ENCODE data around the gene PCDHB3. TPM values are rescaled to one million over a fixed set of nuclear protein-coding genes. Genes with fewer than 3 reads are reported as not detected.
"Not testable (repeated sequence)": the region's sequence is repeated elsewhere in the genome, so short reads cannot be mapped to it uniquely, and the experiment has no call there.

PCDHB3 gene
- total and polyA plus RNA-seq, 11 donors, result 0.27 to 2.9 (median 1.1) TPM

DNA sequence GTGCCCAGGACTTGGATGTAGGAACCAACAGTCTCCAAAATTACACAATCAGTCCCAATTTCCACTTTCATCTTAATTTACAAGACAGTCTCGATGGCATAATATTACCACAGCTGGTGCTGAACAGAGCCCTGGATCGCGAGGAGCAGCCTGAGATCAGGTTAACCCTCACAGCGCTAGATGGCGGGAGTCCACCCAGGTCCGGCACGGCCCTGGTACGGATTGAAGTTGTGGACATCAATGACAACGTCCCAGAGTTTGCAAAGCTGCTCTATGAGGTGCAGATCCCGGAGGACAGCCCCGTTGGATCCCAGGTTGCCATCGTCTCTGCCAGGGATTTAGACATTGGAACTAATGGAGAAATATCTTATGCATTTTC is 5.0 kb upstream of the PCDHB3 start:
- peaks cover 0 to 76% (median 13%) of the 10 kb centered on the region in 12 donors for H3K9me3 ChIP-seq
- no peaks in the 10 kb centered on the region for H3K36me3 ChIP-seq
- peak overlapping the region in 10 of 12 donors; percentile 2 to 62 (median 46) for H3K4me3 ChIP-seq
- H3K27ac ChIP-seq, result no peak overlapping the region
- H3K4me1 ChIP-seq, result no peaks in the 10 kb centered on the region
- WGBS, 4 donors, result 34 to 58% (median 45%) methylated on average over 6 to 12 of the region's 12 CpGs
- ATAC-seq (no peak), DNase-seq (peak in 1 of 5 donors; percentile 49)
- TF ChIP-seq POLR2A (IDR thresholded peaks at IDR 0.05), result no peak
- TF ChIP-seq, protein P1, sequence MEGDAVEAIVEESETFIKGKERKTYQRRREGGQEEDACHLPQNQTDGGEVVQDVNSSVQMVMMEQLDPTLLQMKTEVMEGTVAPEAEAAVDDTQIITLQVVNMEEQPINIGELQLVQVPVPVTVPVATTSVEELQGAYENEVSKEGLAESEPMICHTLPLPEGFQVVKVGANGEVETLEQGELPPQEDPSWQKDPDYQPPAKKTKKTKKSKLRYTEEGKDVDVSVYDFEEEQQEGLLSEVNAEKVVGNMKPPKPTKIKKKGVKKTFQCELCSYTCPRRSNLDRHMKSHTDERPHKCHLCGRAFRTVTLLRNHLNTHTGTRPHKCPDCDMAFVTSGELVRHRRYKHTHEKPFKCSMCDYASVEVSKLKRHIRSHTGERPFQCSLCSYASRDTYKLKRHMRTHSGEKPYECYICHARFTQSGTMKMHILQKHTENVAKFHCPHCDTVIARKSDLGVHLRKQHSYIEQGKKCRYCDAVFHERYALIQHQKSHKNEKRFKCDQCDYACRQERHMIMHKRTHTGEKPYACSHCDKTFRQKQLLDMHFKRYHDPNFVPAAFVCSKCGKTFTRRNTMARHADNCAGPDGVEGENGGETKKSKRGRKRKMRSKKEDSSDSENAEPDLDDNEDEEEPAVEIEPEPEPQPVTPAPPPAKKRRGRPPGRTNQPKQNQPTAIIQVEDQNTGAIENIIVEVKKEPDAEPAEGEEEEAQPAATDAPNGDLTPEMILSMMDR (IDR thresholded peaks at IDR 0.05), result no peak
- peaks cover 0 to 31% (median 14%) of the 10 kb centered on the region in 9 donors for H3K27me3 ChIP-seq
- intact Hi-C loops (cut with DNase I), result loop anchor here in 3 of 10 donors (10.0 kb wide), 1 partner anchor 470 kb away; no protein-coding TSS in a partner anchor

DNA sequence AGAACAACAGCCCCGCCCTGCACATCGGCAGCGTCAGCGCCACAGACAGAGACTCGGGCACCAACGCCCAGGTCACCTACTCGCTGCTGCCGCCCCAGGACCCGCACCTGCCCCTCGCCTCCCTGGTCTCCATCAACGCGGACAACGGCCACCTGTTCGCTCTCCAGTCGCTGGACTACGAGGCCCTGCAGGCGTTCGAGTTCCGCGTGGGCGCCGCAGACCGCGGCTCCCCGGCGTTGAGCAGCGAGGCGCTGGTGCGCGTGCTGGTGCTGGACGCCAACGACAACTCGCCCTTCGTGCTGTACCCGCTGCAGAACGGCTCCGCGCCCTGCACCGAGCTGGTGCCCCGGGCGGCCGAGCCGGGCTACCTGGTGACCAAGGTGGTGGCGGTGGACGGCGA is 4.1 kb upstream of the PCDHB3 start:
- ATAC-seq, H3K36me3 ChIP-seq, H3K27ac ChIP-seq, H3K4me1 ChIP-seq, DNase-seq, H3K4me3 ChIP-seq: not testable (repeated sequence)
- Histone ChIP-seq H3K27me3 (peaks cover 0 to 34% (median 22%) of the 10 kb centered on the region in 9 donors), H3K9me3 (peaks cover 0 to 76% (median 16%) of the 10 kb centered on the region in 12 donors)
- intact Hi-C loops (cut with DNase I), result loop anchor here in 3 of 10 donors (10.0 kb wide), 1 partner anchor 469 kb away; no protein-coding TSS in a partner anchor
- WGBS, 4 donors, result 30 to 40% (median 33%) methylated on average over 1 to 32 of the region's 46 CpGs

DNA sequence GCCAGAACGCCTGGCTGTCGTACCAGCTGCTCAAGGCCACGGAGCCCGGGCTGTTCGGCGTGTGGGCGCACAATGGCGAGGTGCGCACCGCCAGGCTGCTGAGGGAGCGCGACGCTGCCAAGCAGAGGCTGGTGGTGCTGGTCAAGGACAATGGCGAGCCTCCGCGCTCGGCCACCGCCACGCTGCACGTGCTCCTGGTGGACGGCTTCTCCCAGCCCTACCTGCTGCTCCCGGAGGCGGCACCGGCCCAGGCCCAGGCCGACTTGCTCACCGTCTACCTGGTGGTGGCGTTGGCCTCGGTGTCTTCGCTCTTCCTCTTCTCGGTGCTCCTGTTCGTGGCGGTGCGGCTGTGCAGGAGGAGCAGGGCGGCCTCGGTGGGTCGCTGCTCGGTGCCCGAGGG is 3.7 kb upstream of the PCDHB3 start:
- Histone ChIP-seq H3K9me3 (peaks cover 0 to 76% (median 20%) of the 10 kb centered on the region in 12 donors), H3K27me3 (peaks cover 0 to 39% (median 22%) of the 10 kb centered on the region in 9 donors)
- H3K27ac ChIP-seq, H3K4me3 ChIP-seq, ATAC-seq, H3K4me1 ChIP-seq, H3K36me3 ChIP-seq, DNase-seq: not testable (repeated sequence)
- 28 to 45% (median 31%) methylated on average over 8 to 36 of the region's 38 CpGs for WGBS, 4 donors
- intact Hi-C loops (cut with DNase I), result loop anchor here in 3 of 10 donors (10.0 kb wide), 1 partner anchor 468 kb away; no protein-coding TSS in a partner anchor

DNA sequence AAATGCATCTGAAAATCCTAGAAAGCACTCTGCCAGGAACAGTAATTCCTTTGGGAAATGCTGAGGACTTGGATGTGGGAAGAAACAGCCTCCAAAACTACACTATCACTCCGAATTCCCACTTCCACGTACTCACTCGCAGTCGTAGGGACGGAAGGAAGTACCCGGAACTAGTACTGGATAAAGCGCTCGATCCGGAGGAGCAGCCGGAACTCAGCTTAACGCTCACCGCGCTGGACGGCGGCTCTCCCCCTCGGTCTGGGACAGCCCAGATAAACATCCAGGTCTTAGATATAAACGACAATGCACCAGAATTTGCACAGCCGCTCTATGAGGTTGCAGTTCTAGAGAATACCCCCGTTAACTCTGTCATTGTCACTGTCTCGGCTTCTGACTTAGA is 786 bp downstream of the PCDHB3 start:
- TF ChIP-seq POLR2A (IDR thresholded peaks at IDR 0.05), result no peak
- TF ChIP-seq, protein P1 (IDR thresholded peaks at IDR 0.05), result no peak
- Histone ChIP-seq H3K36me3 (no peaks in the 10 kb centered on the region), H3K9me3 (peaks cover 0 to 58% (median 15%) of the 10 kb centered on the region in 12 donors), H3K4me3 (peak overlapping the region in 11 of 12 donors; percentile 0 to 59 (median 41)), H3K27me3 (peaks cover 0 to 36% (median 7%) of the 10 kb centered on the region in 9 donors), H3K27ac (no peak overlapping the region), H3K4me1 (no peaks in the 10 kb centered on the region)
- ATAC-seq (peak in 2 of 4 donors; percentile 54 to 61), DNase-seq (no peak)
- intact Hi-C loops (cut with DNase I), result loop anchor here in 1 of 10 donors (5.0 kb wide), 1 partner anchor 461 kb away; no protein-coding TSS in a partner anchor
- WGBS, 4 donors, result 31 to 46% (median 37%) methylated on average over 19 to 20 of the region's 20 CpGs

DNA sequence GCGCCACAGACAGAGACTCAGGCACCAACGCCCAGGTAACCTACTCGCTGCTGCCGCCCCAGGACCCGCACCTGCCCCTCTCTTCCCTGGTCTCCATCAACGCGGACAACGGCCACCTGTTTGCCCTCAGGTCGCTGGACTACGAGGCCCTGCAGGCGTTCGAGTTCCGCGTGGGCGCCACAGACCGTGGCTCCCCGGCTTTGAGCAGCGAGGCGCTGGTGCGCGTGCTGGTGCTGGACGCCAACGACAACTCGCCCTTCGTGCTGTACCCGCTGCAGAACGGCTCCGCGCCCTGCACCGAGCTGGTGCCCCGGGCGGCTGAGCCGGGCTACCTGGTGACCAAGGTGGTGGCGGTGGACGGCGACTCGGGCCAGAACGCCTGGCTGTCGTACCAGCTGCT is 1.8 kb downstream of the PCDHB3 start:
- H3K4me3 ChIP-seq, H3K36me3 ChIP-seq, ATAC-seq, H3K4me1 ChIP-seq, DNase-seq, H3K27ac ChIP-seq: not testable (repeated sequence)
- Histone ChIP-seq H3K9me3 (peaks cover 0 to 61% (median 15%) of the 10 kb centered on the region in 12 donors), H3K27me3 (peaks cover 0 to 36% (median 7%) of the 10 kb centered on the region in 9 donors)
- intact Hi-C loops (cut with DNase I), result loop anchor here in 1 of 10 donors (5.0 kb wide), 1 partner anchor 460 kb away; no protein-coding TSS in a partner anchor
- 33 to 52% (median 38%) methylated on average over 10 to 39 of the region's 39 CpGs for WGBS, 4 donors

DNA sequence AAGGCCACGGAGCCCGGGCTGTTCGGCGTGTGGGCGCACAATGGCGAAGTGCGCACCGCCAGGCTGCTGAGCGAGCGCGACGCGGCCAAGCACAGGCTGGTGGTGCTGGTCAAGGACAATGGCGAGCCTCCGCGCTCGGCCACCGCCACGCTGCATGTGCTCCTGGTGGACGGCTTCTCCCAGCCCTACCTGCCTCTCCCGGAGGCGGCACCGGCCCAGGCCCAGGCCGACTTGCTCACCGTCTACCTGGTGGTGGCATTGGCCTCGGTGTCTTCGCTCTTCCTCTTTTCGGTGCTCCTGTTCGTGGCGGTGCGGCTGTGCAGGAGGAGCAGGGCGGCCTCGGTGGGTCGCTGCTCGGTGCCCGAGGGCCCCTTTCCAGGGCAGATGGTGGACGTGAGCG is 2.2 kb downstream of the PCDHB3 start:
- WGBS, 4 donors, result 20 to 48% (median 33%) methylated on average over 2 to 36 of the region's 38 CpGs
- Histone ChIP-seq H3K27me3 (peaks cover 0 to 36% (median 7%) of the 10 kb centered on the region in 9 donors), H3K9me3 (peaks cover 0 to 62% (median 17%) of the 10 kb centered on the region in 12 donors)
- H3K27ac ChIP-seq, DNase-seq, H3K4me3 ChIP-seq, H3K4me1 ChIP-seq, ATAC-seq, H3K36me3 ChIP-seq: not testable (repeated sequence)
- intact Hi-C loops (cut with DNase I), result loop anchor here in 1 of 10 donors (5.0 kb wide), 1 partner anchor 460 kb away; no protein-coding TSS in a partner anchor
